Immature natural killer cell (primary cell): Measurements from ENCODE around the gene S100A3. TPM values are rescaled to one million over a fixed set of nuclear protein-coding genes. Genes with fewer than 3 reads are reported as not detected.
"Not testable (repeated sequence)": the region's sequence is repeated elsewhere in the genome, so short reads cannot be mapped to it uniquely, and the experiment has no call there.

Experiments
- DNase-seq, 3 donors: peaks; one replicate each; pipeline ENCODE4 v3.0.0; 2022; ENCODE audit warnings: mixed read lengths in 1 of 3
- H3K27ac Mint-ChIP-seq, 6 donors: one replicate each; pipeline ENCODE4 v1.8.0; 2020; ENCODE audit warnings: mixed read lengths in 6 of 6, mild to moderate bottlenecking in 5 of 6, inconsistent platforms in 4 of 6, moderate library complexity in 3 of 6
- H3K27me3 Mint-ChIP-seq, 3 donors: one replicate each; pipeline ENCODE4 v1.8.0; 2020 to 2021; ENCODE audit warnings: low read depth in 3 of 3, mild to moderate bottlenecking in 3 of 3, mixed read lengths in 3 of 3, moderate library complexity in 3 of 3, inconsistent platforms in 1 of 3
- H3K36me3 Mint-ChIP-seq, 3 donors: one replicate each; pipeline ENCODE4 v1.8.0; 2020; ENCODE audit warnings: mixed read lengths in 3 of 3, inconsistent platforms in 2 of 3, mild to moderate bottlenecking in 2 of 3
- H3K4me1 Mint-ChIP-seq, 2 donors: one replicate each; pipeline ENCODE4 v1.8.0; 2020; ENCODE audit warnings: inconsistent platforms in 2 of 2, mild to moderate bottlenecking in 2 of 2, mixed read lengths in 2 of 2, moderate library complexity in 1 of 2
- H3K4me3 Mint-ChIP-seq, 5 donors: one replicate each; pipeline ENCODE4 v1.8.0; 2020; ENCODE audit warnings: mild to moderate bottlenecking in 5 of 5, mixed read lengths in 5 of 5, inconsistent platforms in 3 of 5, moderate library complexity in 3 of 5
- H3K9me3 Mint-ChIP-seq, 6 donors: one replicate each; pipeline ENCODE4 v1.8.0; 2020; ENCODE audit warnings: mild to moderate bottlenecking in 6 of 6, mixed read lengths in 6 of 6, inconsistent platforms in 4 of 6, moderate library complexity in 3 of 6
- polyA plus RNA-seq, 3 donors: library from polyadenylated mRNA; unstranded; fragments of 300-500 nt; fragmentation: Illumina TruSeq; gene quantifications; one replicate each; pipeline ENCODE4 v1.2.3, GENCODE V29; 2021

S100A3 gene
- polyA plus RNA-seq, 3 donors from 2014 or later: not detected

GRCh38 chr1:153532769-153533599, 16.1 kb downstream of the S100A3 start:
- peaks cover 62 to 65% of the 10 kb centered on the region in 2 donors for H3K4me1 Mint-ChIP-seq
- H3K27me3 Mint-ChIP-seq: peaks cover 14 to 21% (median 14%) of the 10 kb centered on the region in 3 donors
- peaks cover 0 to 8% (median 8%) of the 10 kb centered on the region in 3 donors for H3K36me3 Mint-ChIP-seq
- H3K9me3 Mint-ChIP-seq: no peaks in the 10 kb centered on the region
- DNase-seq: peak; percentile 73 to 76 (median 75)
- peak overlapping the region; percentile 83 to 97 (median 90) for H3K4me3 Mint-ChIP-seq
- peak overlapping the region; percentile 96 to 99 (median 98) for H3K27ac Mint-ChIP-seq

GRCh38 chr1:153532181-153532580, 16.9 kb downstream of the S100A3 start:
- H3K9me3 Mint-ChIP-seq: no peaks in the 10 kb centered on the region
- H3K4me1 Mint-ChIP-seq: peaks cover 60 to 62% of the 10 kb centered on the region in 2 donors
- H3K36me3 Mint-ChIP-seq: peaks cover 0 to 8% (median 8%) of the 10 kb centered on the region in 3 donors
- H3K4me3 Mint-ChIP-seq: peak overlapping the region; percentile 38 to 93 (median 83)
- H3K27me3 Mint-ChIP-seq: peaks cover 14 to 21% (median 14%) of the 10 kb centered on the region in 3 donors
- peak; percentile 49 to 69 (median 50) for DNase-seq
- peak overlapping the region; percentile 88 to 99 (median 98) for H3K27ac Mint-ChIP-seq

GRCh38 chr1:153531638-153532037, 17.4 kb downstream of the S100A3 start:
- Mint-ChIP-seq H3K36me3 (peaks cover 0 to 8% (median 8%) of the 10 kb centered on the region in 3 donors), H3K4me1 (peaks cover 55 to 57% of the 10 kb centered on the region in 2 donors), H3K27ac (peak overlapping the region; percentile 82 to 99 (median 98)), H3K27me3 (peaks cover 14 to 21% (median 14%) of the 10 kb centered on the region in 3 donors), H3K4me3 (peak overlapping the region in 3 of 5 donors; percentile 8 to 21 (median 9)), H3K9me3 (no peaks in the 10 kb centered on the region)
- no peak for DNase-seq

- Mint-ChIP-seq H3K4me1 (peaks cover 21% of the 10 kb centered on the region in 2 donors), H3K36me3 (no peaks in the 10 kb centered on the region), H3K4me3 (no peak overlapping the region), H3K9me3 (no peaks in the 10 kb centered on the region), H3K27me3 (peaks cover 2 to 5% (median 3%) of the 10 kb centered on the region in 3 donors), H3K27ac (no peak overlapping the region)
- DNase-seq: no peak
These were observed 21.4 kb downstream of the S100A3 start for GRCh38 chr1:153527683-153528040.

GRCh38 chr1:153527023-153527682, 21.9 kb downstream of the S100A3 start:
- Mint-ChIP-seq H3K27ac (no peak overlapping the region), H3K9me3 (no peaks in the 10 kb centered on the region), H3K4me3 (no peak overlapping the region), H3K4me1 (peaks cover 16 to 17% of the 10 kb centered on the region in 2 donors), H3K27me3 (peaks cover 0 to 5% (median 3%) of the 10 kb centered on the region in 3 donors), H3K36me3 (no peaks in the 10 kb centered on the region)
- DNase-seq: no peak

- no peaks in the 10 kb centered on the region for H3K9me3 Mint-ChIP-seq
- H3K4me1 Mint-ChIP-seq: peaks cover 5 to 7% of the 10 kb centered on the region in 2 donors
- no peak overlapping the region for H3K4me3 Mint-ChIP-seq
- peaks cover 0 to 3% (median 3%) of the 10 kb centered on the region in 3 donors for H3K27me3 Mint-ChIP-seq
- H3K36me3 Mint-ChIP-seq: no peaks in the 10 kb centered on the region
- DNase-seq: no peak
- no peak overlapping the region for H3K27ac Mint-ChIP-seq
These were observed 22.9 kb downstream of the S100A3 start for GRCh38 chr1:153526132-153526543.

- Mint-ChIP-seq H3K27ac (peak overlapping the region in 1 of 6 donors; percentile 57), H3K27me3 (peaks cover 0 to 1% (median 1%) of the 10 kb centered on the region in 3 donors), H3K4me3 (no peak overlapping the region), H3K36me3 (no peaks in the 10 kb centered on the region), H3K9me3 (no peaks in the 10 kb centered on the region), H3K4me1 (peaks cover 0 to 2% of the 10 kb centered on the region in 2 donors)
- no peak for DNase-seq
These were observed 23.9 kb downstream of the S100A3 start for GRCh38 chr1:153525088-153525728.

GRCh38 chr1:153522353-153523048, 26.6 kb downstream of the S100A3 start:
- not testable (repeated sequence) for H3K27me3 Mint-ChIP-seq, H3K4me3 Mint-ChIP-seq, DNase-seq, H3K4me1 Mint-ChIP-seq, H3K36me3 Mint-ChIP-seq, H3K9me3 Mint-ChIP-seq
- peak overlapping the region in 2 of 6 donors; percentile 41 to 71 for H3K27ac Mint-ChIP-seq

GRCh38 chr1:153521808-153522207, 27.2 kb downstream of the S100A3 start:
- not testable (repeated sequence) for H3K4me1 Mint-ChIP-seq, H3K9me3 Mint-ChIP-seq, H3K36me3 Mint-ChIP-seq, DNase-seq, H3K27me3 Mint-ChIP-seq, H3K4me3 Mint-ChIP-seq, H3K27ac Mint-ChIP-seq

GRCh38 chr1:153520818-153521476, 28.1 kb downstream of the S100A3 start:
- H3K27me3 Mint-ChIP-seq: peaks cover 0 to 1% (median 0%) of the 10 kb centered on the region in 3 donors
- H3K4me3 Mint-ChIP-seq: no peak overlapping the region
- H3K27ac Mint-ChIP-seq: no peak overlapping the region
- no peak for DNase-seq
- no peaks in the 10 kb centered on the region for H3K9me3 Mint-ChIP-seq
- peaks cover 0 to 3% (median 0%) of the 10 kb centered on the region in 3 donors for H3K36me3 Mint-ChIP-seq
- peaks cover 0 to 2% of the 10 kb centered on the region in 2 donors for H3K4me1 Mint-ChIP-seq

- H3K27ac Mint-ChIP-seq, H3K4me1 Mint-ChIP-seq, H3K36me3 Mint-ChIP-seq, H3K27me3 Mint-ChIP-seq, DNase-seq, H3K9me3 Mint-ChIP-seq, H3K4me3 Mint-ChIP-seq: not testable (repeated sequence)
These were observed 28.8 kb downstream of the S100A3 start for GRCh38 chr1:153520137-153520691.

- H3K4me1 Mint-ChIP-seq: peaks cover 0 to 2% of the 10 kb centered on the region in 2 donors
- peaks cover 0 to 3% (median 0%) of the 10 kb centered on the region in 3 donors for H3K36me3 Mint-ChIP-seq
- H3K27ac Mint-ChIP-seq: no peak overlapping the region
- no peak for DNase-seq
- H3K27me3 Mint-ChIP-seq: peaks cover 0 to 3% (median 0%) of the 10 kb centered on the region in 3 donors
- no peaks in the 10 kb centered on the region for H3K9me3 Mint-ChIP-seq
- no peak overlapping the region for H3K4me3 Mint-ChIP-seq
These were observed 29.8 kb downstream of the S100A3 start for GRCh38 chr1:153519242-153519641.
